HG02970 (cell line): ENCODE data around the gene CCDC51.
"Not testable (repeated sequence)": the region's sequence is repeated elsewhere in the genome, so short reads cannot be mapped to it uniquely, and the experiment has no call there.

Experiments
- ATAC-seq: cut with Tn5 transposase; IDR thresholded peaks from one replicate; pipeline ENCODE4 v1.9.1; 2021; ENCODE audit warnings: mild to moderate bottlenecking, moderate library complexity, moderate number of reproducible peaks; ENCODE audit not compliant: unreplicated experiment, low FRiP score

CCDC51 gene

GRCh38 chr3:48439820-48440589 lies at the start of gene CCDC51, which contains the start of gene TMA7:
TSS of gene CCDC51 (minus strand) at chr3:48440119. CDS start at chr3:48435128, 4,991 bp downstream.
TSS of gene TMA7 (plus strand) at chr3:48440257. CDS start at chr3:48440297, 40 bp downstream.
- peak; percentile 94 for ATAC-seq

DNA sequence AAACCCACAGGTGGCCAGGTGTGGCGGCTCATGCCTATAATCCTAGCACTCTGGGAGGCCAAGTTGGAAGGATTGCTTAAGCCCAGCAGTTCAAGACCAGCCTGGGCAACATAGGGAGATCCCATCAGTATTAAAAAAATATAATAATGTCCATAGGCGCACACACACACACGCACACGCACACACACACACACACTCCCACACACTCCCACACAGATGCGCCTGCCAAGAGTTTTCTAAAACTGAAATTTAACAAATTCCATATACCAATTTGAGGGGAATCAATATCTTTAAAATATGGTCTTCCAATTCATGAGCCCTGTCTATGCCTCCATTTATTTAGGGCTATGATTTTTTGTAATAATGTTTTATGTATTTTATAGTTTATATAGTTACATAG lies 47.0 kb upstream of the CCDC51 start:
- no peak for ATAC-seq

DNA sequence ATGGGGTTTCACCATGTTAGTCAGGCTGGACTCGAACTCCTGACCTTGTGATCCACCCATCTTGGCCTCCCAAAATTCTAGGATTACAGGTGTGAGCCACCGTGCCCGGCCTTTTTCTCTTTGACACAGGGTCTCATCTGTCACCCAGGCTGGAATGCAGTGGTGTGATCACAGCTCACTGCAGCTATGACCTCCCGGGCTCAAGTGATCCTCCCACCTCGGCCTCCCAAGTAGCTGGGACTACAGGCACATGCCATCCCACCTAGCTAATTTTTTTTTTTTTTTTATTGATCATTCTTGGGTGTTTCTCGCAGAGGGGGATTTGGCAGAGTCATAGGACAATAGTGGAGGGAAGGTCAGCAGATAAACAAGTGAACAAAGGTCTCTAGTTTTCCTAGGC lies 42.9 kb upstream of the CCDC51 start:
- ATAC-seq, result not testable (repeated sequence)

DNA sequence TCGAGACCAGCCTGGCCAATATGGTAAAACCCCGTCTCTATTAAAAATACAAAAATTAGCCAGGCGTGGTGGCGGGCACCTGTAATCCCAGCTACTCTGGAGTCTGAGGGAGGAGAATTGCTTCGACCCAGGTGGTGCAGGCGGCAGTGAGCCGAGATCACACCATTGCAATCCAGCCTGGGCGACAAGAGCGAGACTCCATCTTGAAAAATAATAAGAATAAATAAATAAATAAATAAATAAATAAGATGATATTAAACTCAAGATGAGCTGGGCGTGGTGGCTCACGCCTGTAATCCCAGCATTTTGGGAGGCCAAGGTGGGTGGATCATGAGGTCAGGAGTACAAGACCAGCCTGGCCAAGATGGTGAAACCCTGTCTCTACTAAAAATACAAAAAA lies 41.0 kb upstream of the CCDC51 start:
- not testable (repeated sequence) for ATAC-seq

- ATAC-seq, result no peak
Observed at GRCh38 chr3:48478626-48479555, 39.0 kb upstream of the CCDC51 start.

GRCh38 chr3:48477959-48478520 lies 38.1 kb upstream of the CCDC51 start:
- no peak for ATAC-seq

- ATAC-seq, result no peak
Observed at GRCh38 chr3:48476426-48477053, 36.6 kb upstream of the CCDC51 start.

GRCh38 chr3:48475188-48475587 lies 35.3 kb upstream of the CCDC51 start:
- ATAC-seq, result no peak

- ATAC-seq, result no peak
Observed at GRCh38 chr3:48474619-48475018, 34.7 kb upstream of the CCDC51 start.

- not testable (repeated sequence) for ATAC-seq
Observed at GRCh38 chr3:48474031-48474430, 34.1 kb upstream of the CCDC51 start.

DNA sequence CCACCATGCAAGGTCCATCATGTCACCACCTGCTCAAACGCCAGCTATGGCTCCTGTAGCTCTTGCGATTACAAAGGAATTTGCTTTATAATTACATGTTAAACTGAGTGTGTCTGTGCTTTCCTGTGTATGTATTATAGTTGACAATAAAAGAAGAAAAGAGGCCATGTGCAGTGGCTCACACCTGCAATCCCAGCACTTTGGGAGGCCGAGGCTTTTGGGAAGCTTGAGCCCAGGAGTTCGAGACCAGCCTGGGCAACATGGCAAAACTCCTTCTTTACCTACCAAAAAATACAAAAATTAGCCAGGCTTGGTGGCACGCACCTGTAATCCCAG lies 33.7 kb upstream of the CCDC51 start:
- no peak for ATAC-seq

GRCh38 chr3:48472923-48473616 lies 33.2 kb upstream of the CCDC51 start:
- ATAC-seq, result peak; percentile 75

DNA sequence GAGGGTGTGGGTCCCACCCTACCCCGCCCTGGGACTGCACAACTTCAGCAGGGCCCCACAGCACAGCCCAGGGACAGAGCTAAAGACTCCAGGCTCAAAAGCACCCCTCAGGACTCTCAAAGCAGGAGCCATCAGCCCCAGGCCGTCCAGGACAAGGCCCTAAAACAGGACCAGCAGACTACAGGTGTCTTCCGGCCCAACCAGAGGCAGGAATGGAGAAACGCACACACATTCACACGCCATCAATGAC lies 32.7 kb upstream of the CCDC51 start:
- ATAC-seq, result no peak

- no peak for ATAC-seq
Observed at GRCh38 chr3:48470286-48470685, 30.4 kb upstream of the CCDC51 start.

DNA sequence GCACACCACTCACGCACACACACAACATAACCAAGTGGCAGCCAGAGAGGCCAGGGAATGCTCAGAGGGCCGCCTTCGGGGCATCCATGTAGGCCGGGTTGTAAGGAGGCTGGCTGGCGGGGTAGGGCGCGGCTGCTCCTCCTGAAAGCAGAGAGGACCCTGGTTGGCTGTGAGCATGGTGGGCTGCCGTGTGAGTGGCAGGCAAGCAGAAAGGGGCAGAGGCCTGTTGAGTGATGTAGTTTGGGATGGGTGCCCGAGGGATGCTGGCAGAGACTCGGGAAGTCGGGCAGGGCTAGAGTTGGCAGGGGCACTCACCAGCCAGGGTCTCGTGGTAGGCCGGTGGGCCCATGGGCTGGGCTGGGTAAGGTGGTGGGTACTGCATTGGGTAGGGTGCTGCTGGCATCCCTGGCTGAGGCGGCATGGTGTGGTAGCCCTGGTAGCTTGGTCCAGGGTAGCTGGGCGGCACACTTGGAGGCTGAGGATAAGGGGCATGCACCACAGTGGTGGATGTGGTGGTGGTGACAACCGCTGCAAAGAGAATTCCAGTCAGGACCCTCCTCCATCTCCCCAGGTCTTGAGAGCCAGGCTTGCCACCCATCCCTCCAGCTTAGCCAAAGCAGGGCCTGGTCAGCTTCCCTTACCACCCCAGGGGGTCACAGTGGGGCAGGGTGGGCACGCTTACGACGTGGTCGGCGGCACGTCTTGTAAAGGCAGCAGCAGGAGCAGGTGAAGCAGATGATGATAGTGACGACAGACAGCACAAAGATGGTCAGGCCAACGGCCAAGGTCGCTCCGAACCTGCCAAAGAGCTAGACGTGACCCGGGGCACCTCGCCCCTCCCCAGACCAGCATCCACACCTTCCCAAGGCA lies 29.4 kb upstream of the CCDC51 start:
- no peak for ATAC-seq

GRCh38 chr3:48468329-48468731 lies 28.4 kb upstream of the CCDC51 start:
- no peak for ATAC-seq

DNA sequence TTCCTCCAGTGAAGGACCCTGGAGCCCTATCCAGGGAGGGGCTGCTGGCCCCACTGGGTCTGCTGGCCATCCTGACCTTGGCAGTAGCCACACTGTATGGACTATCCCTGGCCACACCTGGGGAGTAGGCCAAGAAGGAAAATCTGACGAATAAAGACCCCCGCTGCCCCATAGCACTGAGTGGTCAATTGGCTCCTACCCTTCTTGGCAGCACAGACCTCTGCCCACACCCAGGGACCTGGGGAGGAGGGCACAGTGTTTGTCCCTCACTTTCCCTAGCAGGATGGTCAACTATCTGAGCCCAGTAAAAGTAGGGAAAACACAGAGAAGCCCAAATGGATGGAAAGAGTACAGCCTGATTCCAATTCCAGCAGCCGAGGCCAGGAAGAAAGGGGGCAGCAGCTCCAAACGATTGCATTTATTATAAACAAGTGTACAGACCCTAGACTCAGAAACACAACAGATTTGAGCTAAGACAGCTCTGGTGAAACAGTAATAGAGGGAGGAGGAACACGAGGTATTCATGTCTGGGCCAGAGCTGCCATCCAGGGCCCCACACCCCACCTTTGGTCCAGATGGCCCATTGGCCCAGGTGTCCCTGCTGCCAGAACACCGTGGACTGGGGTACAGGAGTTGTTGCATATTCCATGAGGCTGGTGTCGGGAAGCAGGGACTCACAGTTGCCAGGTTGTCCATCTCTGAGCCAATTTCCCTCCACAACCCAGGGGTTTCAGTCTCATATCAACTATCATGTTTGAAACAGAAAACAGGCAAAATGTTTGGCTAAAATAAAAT lies 27.8 kb upstream of the CCDC51 start:
- ATAC-seq, result no peak

GRCh38 chr3:48467110-48467454 lies 27.2 kb upstream of the CCDC51 start:
- no peak for ATAC-seq
